DMS53 (cell line): ENCODE data around the gene ZC3H7B.
"Not testable (repeated sequence)": the region's sequence is repeated elsewhere in the genome, so short reads cannot be mapped to it uniquely, and the experiment has no call there.

Experiments used
- DNase-seq: peaks from one replicate; lab custom pipeline; 2025; lab: John Stamatoyannopoulos, UW

The ZC3H7B gene, protein sequence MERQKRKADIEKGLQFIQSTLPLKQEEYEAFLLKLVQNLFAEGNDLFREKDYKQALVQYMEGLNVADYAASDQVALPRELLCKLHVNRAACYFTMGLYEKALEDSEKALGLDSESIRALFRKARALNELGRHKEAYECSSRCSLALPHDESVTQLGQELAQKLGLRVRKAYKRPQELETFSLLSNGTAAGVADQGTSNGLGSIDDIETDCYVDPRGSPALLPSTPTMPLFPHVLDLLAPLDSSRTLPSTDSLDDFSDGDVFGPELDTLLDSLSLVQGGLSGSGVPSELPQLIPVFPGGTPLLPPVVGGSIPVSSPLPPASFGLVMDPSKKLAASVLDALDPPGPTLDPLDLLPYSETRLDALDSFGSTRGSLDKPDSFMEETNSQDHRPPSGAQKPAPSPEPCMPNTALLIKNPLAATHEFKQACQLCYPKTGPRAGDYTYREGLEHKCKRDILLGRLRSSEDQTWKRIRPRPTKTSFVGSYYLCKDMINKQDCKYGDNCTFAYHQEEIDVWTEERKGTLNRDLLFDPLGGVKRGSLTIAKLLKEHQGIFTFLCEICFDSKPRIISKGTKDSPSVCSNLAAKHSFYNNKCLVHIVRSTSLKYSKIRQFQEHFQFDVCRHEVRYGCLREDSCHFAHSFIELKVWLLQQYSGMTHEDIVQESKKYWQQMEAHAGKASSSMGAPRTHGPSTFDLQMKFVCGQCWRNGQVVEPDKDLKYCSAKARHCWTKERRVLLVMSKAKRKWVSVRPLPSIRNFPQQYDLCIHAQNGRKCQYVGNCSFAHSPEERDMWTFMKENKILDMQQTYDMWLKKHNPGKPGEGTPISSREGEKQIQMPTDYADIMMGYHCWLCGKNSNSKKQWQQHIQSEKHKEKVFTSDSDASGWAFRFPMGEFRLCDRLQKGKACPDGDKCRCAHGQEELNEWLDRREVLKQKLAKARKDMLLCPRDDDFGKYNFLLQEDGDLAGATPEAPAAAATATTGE

GRCh38 chr22:41301085-41302020 is at the start of gene ZC3H7B:
Gene ZC3H7B, plus strand, starts transcription at chr22:41301525. Its CDS starts 19,136 bp downstream, at chr22:41320661.
- DNase-seq = peak; percentile 89

DNA sequence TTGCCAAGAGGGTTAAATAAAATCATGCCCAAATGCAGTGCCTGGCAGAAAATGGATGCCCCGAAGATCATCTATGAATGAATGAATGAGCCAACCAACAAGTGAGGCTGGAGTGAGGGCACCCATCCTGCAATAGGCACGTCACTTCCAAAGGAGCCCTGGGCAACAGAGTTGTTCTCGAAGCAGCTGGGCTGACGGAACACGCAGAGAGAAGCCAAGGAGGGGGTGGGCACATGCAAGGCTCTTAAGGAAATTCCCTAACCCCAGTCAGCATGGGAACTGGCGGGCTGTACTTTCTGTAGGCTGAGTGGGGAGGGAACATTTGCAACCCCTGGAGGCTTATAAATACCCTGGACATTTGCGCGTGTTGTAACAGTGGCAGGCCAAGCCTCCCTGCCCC is 49.0 kb upstream of the ZC3H7B start:
- DNase-seq = no peak

DNA sequence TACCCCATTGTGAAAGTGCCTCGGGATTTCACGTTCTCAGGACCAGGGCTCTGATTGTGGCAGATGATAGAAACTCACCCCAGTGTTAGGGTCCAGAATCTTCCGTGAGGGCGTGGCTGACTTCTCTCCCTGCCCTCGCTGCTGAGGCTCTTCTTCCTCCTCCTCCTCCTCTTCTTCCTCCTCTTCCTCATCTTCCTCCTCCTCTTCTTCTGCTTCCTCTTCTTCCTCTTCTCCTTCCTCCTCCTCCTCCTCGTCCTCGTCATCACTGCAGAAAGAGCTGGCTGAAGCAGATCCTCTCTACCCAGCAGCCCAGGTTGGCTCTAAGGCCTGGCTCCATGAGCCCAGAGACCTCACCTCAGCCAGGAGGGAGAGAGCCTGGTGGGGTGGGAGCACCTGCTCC is 47.1 kb upstream of the ZC3H7B start:
- DNase-seq = no peak

- peak; percentile 64 for DNase-seq
Measured at GRCh38 chr22:41256254-41257253, 44.8 kb upstream of the ZC3H7B start.

DNA sequence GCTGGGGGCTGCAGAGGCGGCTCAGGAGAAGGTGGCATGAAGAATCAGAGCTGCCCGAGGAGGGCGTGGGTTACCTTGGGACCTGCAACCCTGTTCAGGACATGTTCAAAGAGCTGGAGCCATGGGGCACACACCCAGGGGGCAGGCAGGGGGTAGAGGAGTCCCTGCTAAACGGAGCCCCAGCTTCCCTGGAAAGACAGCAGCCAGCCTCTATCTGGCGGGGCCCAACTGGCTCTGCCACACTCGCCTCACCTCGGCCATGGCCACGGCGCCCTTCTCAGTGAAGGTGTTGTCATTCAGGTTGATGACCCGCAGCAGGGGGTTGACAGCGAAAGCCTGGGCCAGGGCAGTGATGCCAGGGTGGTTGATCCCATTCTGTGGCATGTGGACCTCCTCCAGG is 43.6 kb upstream of the ZC3H7B start:
- DNase-seq = no peak

- not testable (repeated sequence) for DNase-seq
Measured at GRCh38 chr22:41259756-41260155, 41.6 kb upstream of the ZC3H7B start.

DNA sequence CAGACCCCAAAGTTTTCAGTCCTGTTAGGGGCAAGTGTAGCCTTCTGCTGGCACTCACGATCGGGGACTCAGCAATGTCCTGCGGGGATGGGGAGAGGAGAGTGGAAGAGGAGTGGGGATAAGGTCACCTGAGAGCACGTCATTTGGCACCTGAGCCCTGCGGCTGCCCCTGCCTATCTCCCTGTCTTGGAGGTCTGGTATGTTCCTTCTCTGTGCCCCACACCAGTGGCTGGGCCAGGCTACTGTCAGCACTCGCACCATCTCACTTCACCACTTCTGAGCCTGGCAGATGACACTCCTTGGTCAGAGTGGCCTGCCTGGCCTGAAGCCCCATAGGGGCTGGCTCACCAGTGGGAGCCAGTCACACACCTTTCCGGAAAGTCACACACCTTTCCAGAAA is 40.5 kb upstream of the ZC3H7B start:
- DNase-seq = no peak

DNA sequence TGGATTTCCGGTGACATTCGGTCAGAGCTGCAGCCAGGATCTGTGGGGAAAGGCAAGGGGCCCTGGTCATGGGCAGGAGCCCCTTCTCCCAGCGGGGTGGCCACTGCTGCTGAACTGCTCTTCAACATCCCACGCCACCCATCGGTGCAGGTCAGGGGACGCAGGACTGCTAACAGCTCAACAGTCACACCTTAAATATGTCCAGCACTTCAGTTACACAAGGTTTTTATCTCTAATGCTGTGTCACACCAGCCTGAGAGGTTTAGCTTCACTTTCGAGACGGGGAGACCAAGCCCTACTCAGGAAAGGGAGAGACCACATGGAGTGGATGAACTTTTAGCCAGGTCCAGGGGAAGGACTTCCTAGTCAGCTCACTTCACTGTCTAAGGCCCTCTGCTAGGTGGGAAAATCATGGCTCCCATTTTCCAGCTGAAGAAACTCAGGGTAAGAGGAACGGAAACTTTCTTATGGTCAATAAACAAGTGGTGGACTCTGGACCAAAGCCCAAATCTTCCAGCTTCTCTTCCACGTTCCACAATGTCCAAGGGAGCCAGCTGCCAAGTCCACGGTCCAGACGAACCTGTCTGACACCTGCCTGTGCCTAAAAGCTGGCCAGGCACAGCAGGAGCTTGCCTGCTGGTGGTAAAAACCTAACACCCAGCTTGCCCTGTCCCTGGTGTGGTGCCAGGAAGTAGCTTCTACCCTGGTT is 39.6 kb upstream of the ZC3H7B start:
- no peak for DNase-seq

GRCh38 chr22:41262250-41262765 is 39.0 kb upstream of the ZC3H7B start:
- DNase-seq = no peak

GRCh38 chr22:41263704-41264103 is 37.6 kb upstream of the ZC3H7B start:
- DNase-seq = no peak

- no peak for DNase-seq
Measured at GRCh38 chr22:41264408-41264941, 36.9 kb upstream of the ZC3H7B start.

GRCh38 chr22:41267958-41268357 is 33.4 kb upstream of the ZC3H7B start:
- no peak for DNase-seq

GRCh38 chr22:41271787-41272186 is 29.5 kb upstream of the ZC3H7B start:
- no peak for DNase-seq

DNA sequence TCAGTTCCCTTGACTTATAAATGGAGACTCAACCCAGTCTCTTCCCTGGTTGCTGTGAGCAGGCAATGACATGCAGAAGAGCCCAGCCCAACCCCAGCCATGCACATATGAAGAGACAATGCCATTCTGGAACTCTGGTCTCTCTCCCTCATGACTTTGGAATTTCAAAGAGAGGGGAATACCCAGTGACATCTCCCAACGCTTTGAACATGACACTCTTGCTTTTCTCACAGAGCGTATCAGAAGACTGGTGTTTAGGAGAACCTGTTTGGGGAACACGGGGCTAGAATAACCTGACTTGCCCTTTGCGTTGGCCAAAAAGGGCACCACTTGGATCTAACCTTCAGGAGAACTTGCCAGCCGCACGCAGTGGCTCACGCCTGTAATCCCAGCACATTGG is 28.2 kb upstream of the ZC3H7B start:
- no peak for DNase-seq

- no peak for DNase-seq
Measured at GRCh38 chr22:41274856-41275255, 26.5 kb upstream of the ZC3H7B start.

GRCh38 chr22:41280065-41280464 is 21.3 kb upstream of the ZC3H7B start:
- DNase-seq = no peak

GRCh38 chr22:41280854-41281253 is 20.5 kb upstream of the ZC3H7B start:
- no peak for DNase-seq

- no peak for DNase-seq
Measured at GRCh38 chr22:41284465-41284864, 16.9 kb upstream of the ZC3H7B start.

DNA sequence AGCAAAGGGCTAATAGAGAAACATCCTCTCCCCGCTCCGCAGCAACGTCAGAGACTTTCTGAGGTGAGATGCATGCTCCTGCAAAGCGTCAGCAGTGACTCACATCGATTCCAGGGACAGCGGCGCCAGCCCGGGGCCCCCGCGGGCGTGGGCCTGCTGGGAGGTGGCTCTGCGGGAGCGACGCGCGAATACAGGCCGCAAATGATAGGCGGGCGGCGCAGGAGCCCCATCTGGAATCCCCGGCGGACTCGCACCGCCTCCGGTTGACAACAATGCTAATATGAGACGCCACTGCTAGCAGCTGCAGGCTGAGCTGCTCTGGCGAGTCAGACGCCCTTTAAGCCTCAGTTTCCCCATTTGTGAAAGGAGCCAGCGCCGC is 15.9 kb upstream of the ZC3H7B start:
- peak; percentile 85 for DNase-seq
